ENCODE results near the gene OSTF1. TPM values are rescaled to one million over a fixed set of nuclear protein-coding genes. Genes with fewer than 3 reads are reported as not detected.

Gene OSTF1
- 33.3 TPM for polyA plus RNA-seq
- long read RNA-seq, donor 1, transcript OSTF1-201 (10 exons, 1,319 nt), result major isoform, 8 of 8 reads
- long read RNA-seq, donor 1, partial matches to known transcripts, result 0 of 8 reads
- long read RNA-seq, donor 1, other reads (novel, unspliced or antisense), result 0 of 8 reads
- long read RNA-seq, donor 2, transcript OSTF1-201 (10 exons, 1,319 nt), result major isoform, 21 of 21 reads
- long read RNA-seq, donor 2, partial matches to known transcripts, result 0 of 21 reads
- long read RNA-seq, donor 2, other reads (novel, unspliced or antisense), result 0 of 21 reads
- long read RNA-seq, donor 3, result 0 reads
- long read RNA-seq, donor 4, partial matches to known transcripts, result 6 of 7 reads
- long read RNA-seq, donor 4, other reads (novel, unspliced or antisense), result 0 of 7 reads
- long read RNA-seq, donor 5, transcript OSTF1-201 (10 exons, 1,319 nt), result major isoform, 9 of 9 reads
- long read RNA-seq, donor 5, partial matches to known transcripts, result 0 of 9 reads
- long read RNA-seq, donor 5, other reads (novel, unspliced or antisense), result 0 of 9 reads
- long read RNA-seq, donor 6, transcript OSTF1-201 (10 exons, 1,319 nt), result major isoform, 16 of 16 reads
- long read RNA-seq, donor 6, partial matches to known transcripts, result 0 of 16 reads
- long read RNA-seq, donor 6, other reads (novel, unspliced or antisense), result 0 of 16 reads
- long read RNA-seq, donor 7, partial matches to known transcripts, result 0 of 4 reads
- long read RNA-seq, donor 7, other reads (novel, unspliced or antisense), result 0 of 4 reads
- long read RNA-seq, donor 8, transcript OSTF1-201 (10 exons, 1,319 nt), result major isoform, 17 of 53 reads
- long read RNA-seq, donor 8, partial matches to known transcripts, result 36 of 53 reads
- long read RNA-seq, donor 8, other reads (novel, unspliced or antisense), result 0 of 53 reads
- long read RNA-seq, donor 9, transcript OSTF1-201 (10 exons, 1,319 nt), result major isoform, 7 of 7 reads
- long read RNA-seq, donor 9, partial matches to known transcripts, result 0 of 7 reads
- long read RNA-seq, donor 9, other reads (novel, unspliced or antisense), result 0 of 7 reads
- long read RNA-seq, donor 10, transcript OSTF1-201 (10 exons, 1,319 nt), result major isoform, 15 of 15 reads
- long read RNA-seq, donor 10, partial matches to known transcripts, result 0 of 15 reads
- long read RNA-seq, donor 10, other reads (novel, unspliced or antisense), result 0 of 15 reads
- long read RNA-seq, donor 11, transcript OSTF1-201 (10 exons, 1,319 nt), result major isoform, 16 of 16 reads
- long read RNA-seq, donor 11, partial matches to known transcripts, result 0 of 16 reads
- long read RNA-seq, donor 11, other reads (novel, unspliced or antisense), result 0 of 16 reads

- no CpG with 5 or more reads among the region's 93 CpGs for WGBS (ENCODE audit: insufficient coverage, low lambda C conversion rate)
- no peaks in the 10 kb centered on the region for H3K36me3 ChIP-seq (ENCODE audit: control insufficient read depth, insufficient read depth, low read length)
- H3K9me3 ChIP-seq (ENCODE audit: control insufficient read depth, low read depth, low read length), result peaks cover 2% of the 10 kb centered on the region
- H3K27me3 ChIP-seq (ENCODE audit: control insufficient read depth, insufficient read depth, low read length), result no peaks in the 10 kb centered on the region
- peak; percentile 98 to 99 for DNase-seq
- peak within 1 kb of the TSS; percentile 99 for H3K4me3 ChIP-seq (ENCODE audit: low read length)
- H3K27ac ChIP-seq (ENCODE audit: low read length), result peak within 1 kb of the TSS; percentile 99
- peaks cover 17% of the 10 kb centered on the region for H3K4me1 ChIP-seq (ENCODE audit: control insufficient read depth, insufficient read depth, low read length)
These were observed at the start of gene OSTF1, which contains the start of gene NMRK1 for GRCh38 chr9:75087824-75088645. OSTF1 (plus strand) TSS chr9:75088514; CDS start chr9:75088693, 179 bp downstream. NMRK1 (minus strand) TSS chr9:75088155; CDS start chr9:75083115, 5,040 bp downstream.

- H3K27ac ChIP-seq (ENCODE audit: low read length), result no peak overlapping the region
- DNase-seq, result no peak
These were observed 49.3 kb upstream of the OSTF1 start for GRCh38 chr9:75039009-75039408.

GRCh38 chr9:75039801-75040200 lies 48.5 kb upstream of the OSTF1 start:
- no CpG with 5 or more reads among the region's 3 CpGs for WGBS (ENCODE audit: insufficient coverage, low lambda C conversion rate)
- Histone ChIP-seq H3K4me3 (ENCODE audit: low read length) (no peak overlapping the region), H3K27me3 (ENCODE audit: control insufficient read depth, insufficient read depth, low read length) (no peaks in the 10 kb centered on the region), H3K4me1 (ENCODE audit: control insufficient read depth, insufficient read depth, low read length) (no peaks in the 10 kb centered on the region), H3K27ac (ENCODE audit: low read length) (no peak overlapping the region), H3K9me3 (ENCODE audit: control insufficient read depth, low read depth, low read length) (no peaks in the 10 kb centered on the region), H3K36me3 (ENCODE audit: control insufficient read depth, insufficient read depth, low read length) (no peaks in the 10 kb centered on the region)
- DNase-seq, result no peak

More at GRCh38 chr9:75039009-75039408, 49.3 kb upstream of the OSTF1 start:
- Histone ChIP-seq H3K27me3 (ENCODE audit: control insufficient read depth, insufficient read depth, low read length) (no peaks in the 10 kb centered on the region), H3K9me3 (ENCODE audit: control insufficient read depth, low read depth, low read length) (no peaks in the 10 kb centered on the region), H3K4me3 (ENCODE audit: low read length) (no peak overlapping the region), H3K4me1 (ENCODE audit: control insufficient read depth, insufficient read depth, low read length) (no peaks in the 10 kb centered on the region), H3K36me3 (ENCODE audit: control insufficient read depth, insufficient read depth, low read length) (no peaks in the 10 kb centered on the region)
- no CpG with 5 or more reads among the region's 3 CpGs for WGBS (ENCODE audit: insufficient coverage, low lambda C conversion rate)

- Histone ChIP-seq H3K27me3 (ENCODE audit: control insufficient read depth, insufficient read depth, low read length) (no peaks in the 10 kb centered on the region), H3K4me1 (ENCODE audit: control insufficient read depth, insufficient read depth, low read length) (no peaks in the 10 kb centered on the region), H3K36me3 (ENCODE audit: control insufficient read depth, insufficient read depth, low read length) (no peaks in the 10 kb centered on the region), H3K9me3 (ENCODE audit: control insufficient read depth, low read depth, low read length) (no peaks in the 10 kb centered on the region), H3K4me3 (ENCODE audit: low read length) (no peak overlapping the region), H3K27ac (ENCODE audit: low read length) (no peak overlapping the region)
- no peak for DNase-seq
- WGBS (ENCODE audit: insufficient coverage, low lambda C conversion rate), result no CpG with 5 or more reads among the region's 1 CpG
These were observed 47.3 kb upstream of the OSTF1 start for GRCh38 chr9:75041041-75041440.

- H3K4me1 ChIP-seq (ENCODE audit: control insufficient read depth, insufficient read depth, low read length), result no peaks in the 10 kb centered on the region
- H3K36me3 ChIP-seq (ENCODE audit: control insufficient read depth, insufficient read depth, low read length), result no peaks in the 10 kb centered on the region
- DNase-seq, result no peak
- H3K27me3 ChIP-seq (ENCODE audit: control insufficient read depth, insufficient read depth, low read length), result no peaks in the 10 kb centered on the region
- H3K9me3 ChIP-seq (ENCODE audit: control insufficient read depth, low read depth, low read length), result no peaks in the 10 kb centered on the region
- H3K27ac ChIP-seq (ENCODE audit: low read length), result no peak overlapping the region
- no peak overlapping the region for H3K4me3 ChIP-seq (ENCODE audit: low read length)
- no CpG with 5 or more reads among the region's 3 CpGs for WGBS (ENCODE audit: insufficient coverage, low lambda C conversion rate)
These were observed 41.5 kb upstream of the OSTF1 start for GRCh38 chr9:75046725-75047345.

- WGBS (ENCODE audit: insufficient coverage, low lambda C conversion rate), result 0% methylated on average over 1 of the region's 2 CpGs
- no peaks in the 10 kb centered on the region for H3K4me1 ChIP-seq (ENCODE audit: control insufficient read depth, insufficient read depth, low read length)
- no peak overlapping the region for H3K4me3 ChIP-seq (ENCODE audit: low read length)
- H3K9me3 ChIP-seq (ENCODE audit: control insufficient read depth, low read depth, low read length), result no peaks in the 10 kb centered on the region
- H3K27me3 ChIP-seq (ENCODE audit: control insufficient read depth, insufficient read depth, low read length), result no peaks in the 10 kb centered on the region
- no peaks in the 10 kb centered on the region for H3K36me3 ChIP-seq (ENCODE audit: control insufficient read depth, insufficient read depth, low read length)
- DNase-seq, result no peak
- no peak overlapping the region for H3K27ac ChIP-seq (ENCODE audit: low read length)
These were observed 40.8 kb upstream of the OSTF1 start for GRCh38 chr9:75047506-75047905.

GRCh38 chr9:75051285-75051684 lies 37.0 kb upstream of the OSTF1 start:
- H3K36me3 ChIP-seq (ENCODE audit: control insufficient read depth, insufficient read depth, low read length), result no peaks in the 10 kb centered on the region
- H3K27me3 ChIP-seq (ENCODE audit: control insufficient read depth, insufficient read depth, low read length), result no peaks in the 10 kb centered on the region
- H3K27ac ChIP-seq (ENCODE audit: low read length), result no peak overlapping the region
- H3K4me3 ChIP-seq (ENCODE audit: low read length), result no peak overlapping the region
- no peaks in the 10 kb centered on the region for H3K4me1 ChIP-seq (ENCODE audit: control insufficient read depth, insufficient read depth, low read length)
- no peak for DNase-seq
- no peaks in the 10 kb centered on the region for H3K9me3 ChIP-seq (ENCODE audit: control insufficient read depth, low read depth, low read length)

GRCh38 chr9:75053869-75054268 lies 34.4 kb upstream of the OSTF1 start:
- Histone ChIP-seq H3K27me3 (ENCODE audit: control insufficient read depth, insufficient read depth, low read length) (no peaks in the 10 kb centered on the region), H3K4me1 (ENCODE audit: control insufficient read depth, insufficient read depth, low read length) (no peaks in the 10 kb centered on the region), H3K9me3 (ENCODE audit: control insufficient read depth, low read depth, low read length) (no peaks in the 10 kb centered on the region), H3K4me3 (ENCODE audit: low read length) (no peak overlapping the region), H3K27ac (ENCODE audit: low read length) (no peak overlapping the region), H3K36me3 (ENCODE audit: control insufficient read depth, insufficient read depth, low read length) (no peaks in the 10 kb centered on the region)
- WGBS (ENCODE audit: insufficient coverage, low lambda C conversion rate), result no CpG with 5 or more reads among the region's 1 CpG
- DNase-seq, result no peak

- WGBS (ENCODE audit: insufficient coverage, low lambda C conversion rate), result no CpG with 5 or more reads among the region's 5 CpGs
- Histone ChIP-seq H3K4me1 (ENCODE audit: control insufficient read depth, insufficient read depth, low read length) (no peaks in the 10 kb centered on the region), H3K9me3 (ENCODE audit: control insufficient read depth, low read depth, low read length) (no peaks in the 10 kb centered on the region), H3K4me3 (ENCODE audit: low read length) (no peak overlapping the region), H3K27me3 (ENCODE audit: control insufficient read depth, insufficient read depth, low read length) (no peaks in the 10 kb centered on the region), H3K27ac (ENCODE audit: low read length) (no peak overlapping the region), H3K36me3 (ENCODE audit: control insufficient read depth, insufficient read depth, low read length) (no peaks in the 10 kb centered on the region)
- DNase-seq, result no peak
These were observed 33.8 kb upstream of the OSTF1 start for GRCh38 chr9:75054368-75055001.
